Mucosa of gallbladder (tissue), 1 donor: Measurements from ENCODE around the gene MACROD2. TPM values are rescaled to one million over a fixed set of nuclear protein-coding genes. Genes with fewer than 3 reads are reported as not detected.
"Not testable (repeated sequence)": the region's sequence is repeated elsewhere in the genome, so short reads cannot be mapped to it uniquely, and the experiment has no call there.

ENCODE experiments used
- DNase-seq: peaks from one replicate; pipeline ENCODE4 v3.0.0-alpha.2; 2020; ENCODE audit warnings: low spot score
- total RNA-seq: library from RNA; stranded (reverse); gene quantifications from one replicate; pipeline ENCODE4 v1.2.1, GENCODE V29; 2021
- donor health status: DM: no; HTN: no; CAD: no.

The MACROD2 gene
- total RNA-seq, 1 donor from 2014 or later: 7.5 TPM

DNA sequence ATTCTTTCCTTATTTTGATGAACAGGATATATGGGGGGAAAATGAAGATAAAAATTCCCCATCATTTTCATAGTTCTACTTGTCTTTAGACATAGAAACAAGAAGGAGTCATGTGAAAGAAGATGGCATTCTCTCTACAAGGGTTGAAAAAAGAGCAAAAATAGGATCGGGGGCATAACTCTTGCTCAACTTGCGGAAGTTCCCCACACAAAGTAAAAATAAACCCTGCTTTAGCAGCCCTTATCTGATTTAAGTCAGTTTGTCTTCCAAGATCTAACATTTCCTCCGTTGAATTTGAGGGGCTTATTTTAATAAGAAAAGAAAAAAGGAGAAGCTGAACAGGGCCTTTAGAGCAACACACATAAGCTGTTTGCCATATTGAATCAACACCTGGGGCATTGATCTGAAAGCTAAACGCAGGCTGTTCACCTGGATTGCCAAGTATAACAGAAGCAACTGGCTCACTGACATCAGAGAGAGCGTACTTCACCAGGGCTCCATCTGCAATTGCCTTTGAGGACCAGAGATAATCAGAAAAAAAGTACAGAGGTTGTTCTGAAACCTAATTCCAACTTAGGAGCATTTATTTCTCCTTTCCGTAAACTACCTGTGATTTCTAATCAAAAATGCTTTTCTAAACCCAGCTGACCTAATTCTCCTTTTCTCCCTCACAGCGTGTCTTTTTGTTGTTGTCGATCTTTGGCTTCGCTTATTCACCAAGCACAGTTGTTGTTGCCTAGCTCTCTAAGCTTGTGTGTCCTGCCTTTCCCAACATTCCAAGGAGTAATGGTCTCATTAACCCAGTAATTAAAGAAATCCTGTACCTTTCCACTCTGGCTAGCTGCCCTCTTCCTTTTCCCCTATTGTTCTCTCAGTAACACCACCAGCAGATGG, 2010.0 kb downstream of the MACROD2 start:
- DNase-seq: no peak

DNA sequence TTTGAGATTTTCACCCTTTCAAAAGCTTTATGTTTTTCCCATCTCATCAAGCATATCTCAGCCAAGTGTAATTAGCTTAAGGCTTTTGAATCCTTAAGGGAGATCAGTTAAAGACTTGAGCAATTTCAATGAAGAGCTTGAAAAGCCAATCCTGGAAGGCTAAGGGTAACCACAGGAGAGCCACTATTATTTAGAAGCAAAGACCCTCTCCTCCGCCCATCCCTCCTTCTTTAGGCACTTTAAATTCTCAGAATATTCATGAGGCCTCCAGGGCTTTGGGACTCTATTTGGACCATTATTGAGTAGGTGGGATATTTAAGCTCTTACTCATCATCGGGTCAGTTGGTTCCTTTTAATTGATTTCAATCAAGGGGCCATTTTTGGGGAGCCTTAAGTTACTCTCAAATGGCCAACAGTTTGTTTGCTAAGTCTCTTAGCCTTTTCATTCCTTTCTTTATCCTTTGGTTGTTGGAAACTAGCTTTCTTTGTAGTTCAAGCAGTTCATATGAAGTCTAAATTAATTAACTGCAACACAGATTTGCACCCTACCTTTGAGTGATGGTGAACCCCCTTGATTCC, 2010.7 kb downstream of the MACROD2 start:
- DNase-seq: no peak

DNA sequence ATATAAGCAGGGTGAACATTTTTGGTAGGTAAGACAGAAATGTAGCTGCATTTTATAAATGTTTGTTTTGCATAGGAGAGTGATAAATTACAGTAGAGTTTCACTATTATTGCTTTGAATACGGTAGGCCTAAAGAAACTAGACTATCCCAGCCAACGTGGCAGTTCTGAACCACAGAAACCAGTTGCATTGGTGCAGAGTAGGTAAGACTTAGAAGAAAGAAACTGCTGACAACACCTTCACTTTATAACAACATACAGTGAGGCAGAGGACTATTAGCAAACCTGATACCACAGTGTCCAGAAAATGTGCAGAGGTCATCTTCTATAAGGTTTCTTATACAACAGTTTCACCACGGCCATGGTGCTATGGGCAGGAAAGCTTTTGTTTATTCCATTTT, 2011.8 kb downstream of the MACROD2 start:
- DNase-seq: no peak

DNA sequence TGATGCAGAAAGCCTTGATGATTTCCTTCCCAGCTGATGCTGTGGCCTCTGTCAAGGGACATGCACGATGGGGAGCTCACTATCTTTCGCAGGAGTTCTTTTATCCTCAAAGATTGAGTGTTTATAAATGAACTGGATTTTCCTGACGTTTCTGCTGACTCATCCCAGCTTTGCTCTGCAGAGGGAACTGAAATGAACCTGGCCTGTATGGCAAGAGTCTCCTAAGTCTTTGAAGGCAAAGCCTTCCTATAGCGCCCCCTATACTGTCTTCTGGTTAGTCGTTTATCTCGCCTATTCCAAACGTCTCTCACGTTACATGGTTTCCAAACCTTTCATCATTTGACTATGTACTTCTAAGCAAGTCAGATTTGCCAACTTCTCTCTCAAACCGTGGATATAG, 2012.6 kb downstream of the MACROD2 start:
- DNase-seq: no peak

DNA sequence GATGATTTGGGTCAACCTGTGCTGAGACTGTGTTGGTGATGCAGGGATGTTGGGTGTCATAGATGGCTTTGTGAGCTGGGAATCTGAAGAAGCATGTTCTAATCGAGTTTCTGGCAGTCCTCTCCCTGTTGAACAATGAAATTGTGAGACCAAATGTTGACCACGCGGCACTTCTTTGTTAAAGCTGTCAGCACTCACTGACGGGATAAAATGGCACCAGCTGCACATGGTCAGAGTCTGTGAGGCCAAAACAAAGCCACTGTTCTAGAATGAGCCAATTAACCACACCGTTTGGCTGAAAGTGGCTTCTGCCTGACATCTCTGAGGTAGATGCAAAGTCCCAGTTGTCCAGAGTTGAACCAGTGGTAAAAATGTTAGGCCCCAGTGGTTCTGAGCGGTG, 2015.7 kb downstream of the MACROD2 start:
- no peak for DNase-seq

- no peak for DNase-seq
Measured at GRCh38 chr20:16011519-16011918, 2016.2 kb downstream of the MACROD2 start.

- not testable (repeated sequence) for DNase-seq
Measured at GRCh38 chr20:16012934-16013333, 2017.6 kb downstream of the MACROD2 start.

- no peak for DNase-seq
Measured at GRCh38 chr20:16013631-16014030, 2018.3 kb downstream of the MACROD2 start.

DNA sequence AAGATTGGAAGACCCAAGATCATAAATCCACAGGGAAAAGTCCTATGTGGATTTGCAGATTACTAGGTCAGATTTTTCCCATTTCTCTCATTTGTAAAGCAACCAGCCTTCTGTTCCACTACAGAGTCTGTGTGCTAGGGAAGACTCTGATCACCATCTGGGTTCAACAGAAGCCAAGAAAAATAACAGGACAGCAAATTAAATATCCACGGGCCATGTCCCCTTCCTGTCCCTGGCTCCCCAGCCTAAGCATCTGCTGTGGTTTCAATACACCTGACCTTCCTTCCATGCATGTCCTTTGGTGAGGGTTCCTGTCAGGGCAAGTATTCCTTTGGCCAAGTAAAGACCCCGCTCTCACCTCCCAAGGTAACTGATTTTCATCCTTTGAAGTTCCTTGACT, 2019.1 kb downstream of the MACROD2 start:
- no peak for DNase-seq

DNA sequence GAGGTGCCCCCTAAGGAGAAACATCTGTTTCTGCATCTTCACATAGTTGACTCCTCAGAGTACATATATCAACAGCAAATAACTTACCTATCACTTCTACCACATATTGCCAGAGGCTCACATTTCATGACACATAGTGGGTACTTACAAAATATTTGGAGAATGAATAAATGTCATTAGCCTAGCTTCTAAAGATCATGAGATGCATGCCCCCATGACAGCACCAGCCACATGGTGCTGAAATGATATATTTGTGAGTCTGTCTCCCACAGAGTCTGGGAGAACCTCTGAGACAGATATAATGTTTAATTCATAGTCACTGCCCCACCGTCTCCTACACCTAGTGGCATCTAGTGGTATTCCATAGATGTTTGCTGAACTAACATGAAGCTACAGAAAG, 2022.3 kb downstream of the MACROD2 start:
- no peak for DNase-seq

DNA sequence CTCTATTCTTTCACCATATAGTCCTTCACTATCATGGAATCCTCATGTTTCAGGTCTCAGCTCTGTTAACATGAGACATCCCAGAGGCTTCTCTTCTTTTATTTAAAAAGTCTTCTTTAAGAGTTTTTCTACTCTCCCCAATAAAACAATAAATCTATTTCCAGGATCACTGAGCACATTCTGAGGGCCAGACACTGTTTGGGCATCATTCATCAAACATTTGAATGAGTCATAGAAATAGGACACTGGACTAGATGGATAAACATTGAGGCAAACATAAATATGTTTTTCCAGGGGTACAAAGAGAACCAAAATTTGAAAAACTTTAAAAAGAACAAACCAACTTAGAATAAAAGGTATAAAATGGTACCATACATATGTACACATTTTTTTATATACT, 2023.6 kb downstream of the MACROD2 start:
- no peak for DNase-seq

GRCh38 chr20:16020971-16021370, 2025.7 kb downstream of the MACROD2 start:
- no peak for DNase-seq

DNA sequence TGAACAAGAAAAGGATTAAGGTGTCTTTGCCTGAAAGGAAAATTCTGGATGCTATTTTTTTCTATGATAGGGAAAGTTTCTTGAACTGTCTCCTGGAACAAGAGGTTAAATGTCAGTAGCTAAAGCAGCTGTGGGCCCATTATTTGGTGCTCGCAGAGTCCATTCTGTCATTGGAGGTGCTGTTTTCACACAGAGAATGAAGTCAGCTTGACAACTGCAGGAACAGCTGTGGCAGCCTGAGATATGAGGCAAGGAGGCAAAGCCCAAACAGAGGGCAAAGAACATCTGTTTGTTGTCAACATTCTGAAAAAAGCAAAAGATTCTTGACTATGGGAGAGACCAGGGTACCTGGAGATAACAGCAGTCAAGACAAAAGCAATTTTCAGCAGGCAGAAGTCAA, 2029.8 kb downstream of the MACROD2 start:
- DNase-seq: no peak

DNA sequence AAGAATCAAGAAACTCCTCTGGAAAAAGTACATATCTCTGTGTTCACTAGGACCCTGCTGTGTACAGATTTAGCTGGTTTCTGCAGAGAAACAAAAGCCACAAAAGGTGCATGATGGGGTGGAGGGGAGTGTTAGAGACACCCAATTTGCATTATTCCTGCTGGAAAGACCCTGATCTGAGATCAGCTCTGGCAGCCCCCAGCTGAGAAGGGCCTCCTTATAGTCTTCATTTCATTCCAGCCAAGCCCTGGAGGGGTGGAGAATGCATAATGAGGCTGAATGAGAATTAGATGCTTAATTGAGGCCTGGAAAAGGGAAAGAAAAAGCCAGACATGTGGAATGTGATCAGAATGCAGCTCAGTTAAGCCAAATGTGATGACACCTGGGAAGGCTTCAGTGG, 2032.4 kb downstream of the MACROD2 start:
- no peak for DNase-seq

GRCh38 chr20:16028923-16029322, 2033.6 kb downstream of the MACROD2 start:
- DNase-seq: no peak

- DNase-seq: no peak
Measured at GRCh38 chr20:16030253-16030652, 2034.9 kb downstream of the MACROD2 start.

DNA sequence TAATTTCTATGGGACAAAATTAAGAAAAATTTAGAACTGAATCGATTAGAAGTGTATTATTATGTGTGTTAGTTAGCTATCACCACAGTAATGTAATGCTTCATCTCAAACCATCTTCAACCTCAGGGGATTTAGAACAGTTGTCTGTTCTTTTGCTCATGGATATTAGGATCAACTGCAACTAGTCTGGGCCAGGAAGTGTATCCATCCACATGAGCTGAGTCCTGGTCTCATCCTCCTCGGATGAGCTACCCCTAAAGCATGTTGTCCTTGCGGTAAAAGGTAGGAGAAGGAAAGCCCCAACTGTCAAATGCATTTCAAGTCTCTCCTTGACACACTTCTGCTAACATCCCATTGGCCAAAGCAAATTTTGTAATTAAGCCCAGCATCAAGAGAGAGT, 2040.3 kb downstream of the MACROD2 start:
- DNase-seq: no peak

DNA sequence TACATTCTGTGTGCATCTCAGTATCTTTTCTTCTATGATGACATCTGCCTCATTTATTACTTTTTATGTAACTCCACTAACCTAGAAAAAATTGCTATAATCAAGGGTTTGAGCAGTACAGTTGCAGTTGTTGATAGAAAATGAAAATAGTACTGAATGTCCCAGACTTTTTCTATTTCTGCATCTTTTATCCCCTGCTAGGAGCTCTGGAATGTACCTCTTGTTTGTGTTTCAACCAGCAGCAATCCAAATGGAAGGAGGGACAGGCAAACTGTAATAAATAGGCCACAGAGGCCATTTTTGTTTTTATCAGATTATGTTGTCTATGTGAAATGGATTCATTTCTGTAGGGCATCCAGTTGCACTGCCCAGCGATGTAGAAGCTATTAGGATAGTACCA, 2041.0 kb downstream of the MACROD2 start:
- DNase-seq: no peak

- DNase-seq: no peak
Measured at GRCh38 chr20:16040742-16041141, 2045.4 kb downstream of the MACROD2 start.

GRCh38 chr20:16042731-16043130, 2047.4 kb downstream of the MACROD2 start:
- DNase-seq: no peak

- DNase-seq: no peak
Measured at GRCh38 chr20:16043931-16044330, 2048.6 kb downstream of the MACROD2 start.

DNA sequence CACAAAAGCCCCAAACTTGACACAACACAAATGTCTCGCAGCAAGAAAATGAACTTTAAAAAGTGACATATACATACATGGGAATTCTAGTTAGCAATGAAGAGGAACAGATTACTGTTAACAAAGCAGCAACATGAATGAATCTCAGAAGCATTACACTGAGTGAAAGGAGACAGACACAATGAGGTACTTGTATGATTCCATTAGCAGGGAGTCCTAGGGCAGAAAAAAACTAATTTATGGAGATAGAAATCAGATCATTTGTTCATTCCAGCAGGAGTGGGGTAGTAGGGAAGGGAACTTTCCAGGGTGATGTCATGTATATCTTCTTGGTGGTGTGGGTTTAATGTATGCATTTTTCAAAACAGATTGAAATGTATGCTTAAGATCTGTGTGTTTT, 2053.6 kb downstream of the MACROD2 start:
- DNase-seq: no peak

DNA sequence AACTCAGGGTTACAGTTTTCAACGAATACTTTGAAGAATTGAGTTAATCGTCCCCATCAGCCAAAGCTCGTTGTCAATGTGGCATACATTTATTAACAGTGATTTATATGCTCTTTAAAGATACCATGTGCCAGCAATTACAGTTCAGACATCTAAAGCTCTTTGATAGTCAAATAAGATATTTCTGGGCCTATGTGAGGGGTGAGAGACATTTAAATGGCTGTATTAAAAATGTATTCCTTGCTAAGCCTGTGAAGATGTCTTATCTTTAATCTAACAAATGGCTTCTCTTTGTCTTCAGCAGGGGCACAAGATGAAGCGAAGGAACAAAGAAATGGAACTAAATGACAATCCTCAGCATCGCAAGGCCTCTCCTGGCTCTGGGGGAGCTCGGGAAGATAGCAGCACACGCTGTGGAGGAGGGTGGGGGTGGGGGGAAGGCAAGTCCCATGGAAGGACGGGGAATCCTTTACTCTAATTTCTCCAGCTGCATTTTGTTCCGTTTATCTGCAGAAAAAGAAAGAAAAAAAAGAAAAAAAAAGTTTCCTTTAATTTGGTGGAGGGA, 2054.3 kb downstream of the MACROD2 start:
- DNase-seq: no peak
